HG03039 (cell line): ENCODE results near the gene UNC80.
A peak's percentile ranks its signal among the peaks of the same experiment; 100 is the strongest.

Source experiments
- ATAC-seq: cut with Tn5 transposase; IDR thresholded peaks from one replicate; pipeline ENCODE4 v1.9.1; 2021; ENCODE audit warnings: mild to moderate bottlenecking, moderate library complexity; ENCODE audit not compliant: unreplicated experiment

The UNC80 gene

GRCh38 chr2:209969692-209970091 is 198.1 kb downstream of the UNC80 start:
- no peak for ATAC-seq

- no peak for ATAC-seq
Observed at GRCh38 chr2:209970271-209970670, 198.6 kb downstream of the UNC80 start.

- no peak for ATAC-seq
Observed at GRCh38 chr2:209970711-209971110, 199.1 kb downstream of the UNC80 start.

- ATAC-seq: no peak
Observed at GRCh38 chr2:209973328-209973727, 201.7 kb downstream of the UNC80 start.

- ATAC-seq: no peak
Observed at GRCh38 chr2:209974576-209974975, 202.9 kb downstream of the UNC80 start.

GRCh38 chr2:209976698-209977385 is 205.2 kb downstream of the UNC80 start:
- ATAC-seq: no peak

GRCh38 chr2:209977386-209978239 is 206.0 kb downstream of the UNC80 start:
- ATAC-seq: no peak

GRCh38 chr2:209984291-209984690 is 212.7 kb downstream of the UNC80 start:
- ATAC-seq: no peak

- ATAC-seq: no peak
Observed at GRCh38 chr2:209985874-209986273, 214.2 kb downstream of the UNC80 start.

- ATAC-seq: no peak
Observed at GRCh38 chr2:209986415-209986814, 214.8 kb downstream of the UNC80 start.

GRCh38 chr2:209988010-209988409 is 216.4 kb downstream of the UNC80 start:
- ATAC-seq: no peak

- no peak for ATAC-seq
Observed at GRCh38 chr2:209990838-209991237, 219.2 kb downstream of the UNC80 start.

- ATAC-seq: no peak
Observed at GRCh38 chr2:209993968-209994367, 222.3 kb downstream of the UNC80 start.

- no peak for ATAC-seq
Observed at GRCh38 chr2:209998596-209998995, 227.0 kb downstream of the UNC80 start.

GRCh38 chr2:210000464-210001324 is 229.1 kb downstream of the UNC80 start:
- ATAC-seq: no peak

- ATAC-seq: peak; percentile 99
Observed at GRCh38 chr2:210002158-210003157, 230.8 kb downstream of the UNC80 start, which contains the start of gene RPE. RPE (plus strand) TSS chr2:210002638; CDS start chr2:210002662, 24 bp downstream.

- ATAC-seq: no peak
Observed at GRCh38 chr2:210003359-210003758, 231.7 kb downstream of the UNC80 start.

GRCh38 chr2:210004881-210005280 is 233.2 kb downstream of the UNC80 start:
- ATAC-seq: no peak

GRCh38 chr2:210007895-210008294 is 236.3 kb downstream of the UNC80 start:
- ATAC-seq: no peak

GRCh38 chr2:210009126-210009525 is 237.5 kb downstream of the UNC80 start:
- no peak for ATAC-seq
